Cerebellar cortex (tissue), 1 donor: ENCODE data around the gene FAM107B.

Experiments used
- DNase-seq: peaks from one replicate; pipeline ENCODE4 v3.0.0-alpha.2; 2015; ENCODE audit warnings: low spot score

The FAM107B gene

DNA sequence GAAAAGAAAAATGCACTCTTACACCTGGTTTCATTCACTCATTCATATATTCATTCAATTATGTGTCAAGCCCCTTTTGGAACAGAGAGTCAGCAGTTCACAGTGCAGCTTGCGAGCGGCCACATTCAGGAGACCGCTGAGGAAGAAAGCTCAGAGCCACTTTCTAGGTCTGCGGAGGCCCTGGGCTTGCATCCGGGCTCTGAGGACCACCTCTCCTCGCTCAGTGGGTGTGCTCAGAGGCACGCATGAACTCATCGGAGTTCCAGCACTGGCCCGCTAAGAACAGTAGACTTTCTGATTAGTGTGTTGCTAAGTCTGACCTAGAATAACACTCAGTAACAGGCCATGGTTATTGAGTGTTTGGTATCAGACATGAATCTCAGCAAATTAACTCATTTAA, 1.8 kb upstream of the FAM107B start:
- no peak for DNase-seq

DNA sequence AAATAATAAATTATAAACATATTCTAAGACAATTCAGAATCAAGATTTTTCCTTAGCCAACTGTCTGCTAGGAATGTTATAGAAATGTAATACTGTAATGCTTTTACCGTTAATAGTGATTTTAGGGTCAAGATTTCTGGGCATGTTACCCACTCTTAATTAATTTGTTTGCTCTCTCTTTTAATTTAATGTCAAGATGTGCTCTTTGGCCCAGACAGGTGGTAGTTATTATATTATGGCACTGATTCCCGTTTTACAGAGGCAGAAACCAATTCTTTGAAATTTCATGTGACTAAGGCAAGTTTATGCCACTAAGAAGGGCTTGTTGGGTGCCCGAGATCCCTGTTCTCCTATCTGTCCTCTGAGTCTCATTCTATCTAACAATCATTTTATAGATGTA, 959 bp upstream of the FAM107B start:
- DNase-seq = no peak

GRCh38 chr10:14774214-14774580, 500 bp downstream of the FAM107B start:
- no peak for DNase-seq

DNA sequence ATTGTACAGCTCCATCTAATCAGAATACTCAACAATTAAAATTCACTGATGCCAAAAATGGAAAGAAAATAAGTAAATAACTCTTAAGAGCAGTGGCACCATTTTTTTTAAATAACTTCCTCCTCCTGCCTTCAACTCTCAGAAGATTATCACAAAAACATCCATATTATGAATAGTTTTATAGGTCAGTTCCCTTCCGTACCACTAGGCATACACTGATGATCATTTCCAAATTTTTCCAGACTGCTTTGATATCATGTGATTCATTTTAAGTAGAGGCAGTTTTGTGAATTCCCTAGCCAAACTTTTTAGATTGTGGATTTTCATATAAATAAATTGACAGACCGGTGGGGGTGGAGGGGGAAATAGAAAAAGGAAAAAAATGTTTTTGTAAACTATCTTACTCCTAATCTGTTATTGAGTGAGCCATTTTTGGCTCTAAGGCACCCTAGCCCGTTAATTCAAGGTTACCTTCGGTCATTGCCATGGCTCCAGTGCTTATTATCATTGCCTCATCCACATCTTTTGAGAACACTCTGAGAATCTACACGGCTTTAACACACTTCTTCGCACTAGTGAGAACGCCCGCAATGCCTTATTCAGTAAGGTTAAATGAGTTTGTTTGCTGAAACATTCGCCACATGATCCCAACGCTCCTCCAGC, 1.0 kb downstream of the FAM107B start:
- no peak for DNase-seq

GRCh38 chr10:14772399-14772798, 2.3 kb downstream of the FAM107B start:
- no peak for DNase-seq

DNA sequence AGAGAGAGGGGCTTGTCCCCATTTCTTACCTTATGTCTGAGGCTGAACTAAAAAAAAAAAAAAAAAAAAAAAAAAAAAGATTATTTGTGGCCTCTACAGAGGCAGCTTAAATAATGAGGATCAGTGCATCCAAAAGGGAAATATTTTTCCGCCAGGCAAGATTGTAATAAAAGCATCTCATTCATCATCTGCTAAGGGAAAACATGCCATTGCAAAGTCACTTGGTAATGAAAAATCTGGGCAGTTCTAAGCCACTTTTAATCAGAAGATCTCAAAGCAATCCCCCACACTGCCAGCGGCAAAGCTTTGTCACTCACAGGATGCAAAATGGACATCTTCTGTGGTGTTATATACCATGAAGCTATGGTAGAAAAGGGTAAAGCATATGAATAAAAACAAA, 3.8 kb downstream of the FAM107B start:
- DNase-seq = no peak

GRCh38 chr10:14761372-14761771, 13.3 kb downstream of the FAM107B start:
- no peak for DNase-seq

DNA sequence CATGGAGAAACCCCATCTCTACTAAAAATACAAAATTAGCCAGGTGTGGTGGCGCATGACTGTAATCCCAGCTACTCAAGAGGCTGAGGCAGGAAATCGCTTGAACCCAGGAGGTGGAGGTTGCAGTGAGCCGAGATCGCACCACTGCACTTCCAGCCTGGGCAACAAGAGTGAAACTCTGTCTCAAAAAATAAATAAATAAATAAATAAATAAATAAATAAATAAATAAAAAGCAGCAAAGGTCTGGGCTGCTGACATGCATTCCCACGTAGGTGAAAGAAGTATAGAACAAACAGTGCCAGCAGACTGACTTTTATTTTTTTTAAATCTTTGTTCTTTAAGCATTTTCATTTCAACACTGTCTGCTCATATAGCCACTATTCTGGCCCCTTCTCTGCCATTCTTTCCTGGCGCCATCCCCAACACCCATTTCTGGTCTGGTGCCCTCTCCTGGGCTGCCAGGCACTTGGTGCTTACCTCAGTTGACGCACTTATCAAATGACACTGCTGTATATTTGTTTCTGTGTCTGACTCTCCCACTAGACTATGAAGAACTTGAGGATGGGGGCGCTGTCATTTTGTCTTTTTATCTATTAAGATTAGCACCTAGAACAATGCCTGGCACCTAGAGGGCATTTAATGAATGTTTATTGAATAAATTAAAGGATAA, 15.6 kb downstream of the FAM107B start:
- no peak for DNase-seq

- DNase-seq = no peak
Observed at GRCh38 chr10:14758451-14758850, 16.2 kb downstream of the FAM107B start.

- DNase-seq = no peak
Observed at GRCh38 chr10:14757986-14758385, 16.7 kb downstream of the FAM107B start.

GRCh38 chr10:14757394-14757793, 17.3 kb downstream of the FAM107B start:
- DNase-seq = no peak

GRCh38 chr10:14753441-14753840, 21.3 kb downstream of the FAM107B start:
- no peak for DNase-seq

- DNase-seq = peak; percentile 95
Observed at GRCh38 chr10:14751921-14752320, 22.8 kb downstream of the FAM107B start.

GRCh38 chr10:14751014-14751896, 23.4 kb downstream of the FAM107B start:
- peak; percentile 39 for DNase-seq

- DNase-seq = peak; percentile 83
Observed at GRCh38 chr10:14749070-14749809, 25.5 kb downstream of the FAM107B start.

DNA sequence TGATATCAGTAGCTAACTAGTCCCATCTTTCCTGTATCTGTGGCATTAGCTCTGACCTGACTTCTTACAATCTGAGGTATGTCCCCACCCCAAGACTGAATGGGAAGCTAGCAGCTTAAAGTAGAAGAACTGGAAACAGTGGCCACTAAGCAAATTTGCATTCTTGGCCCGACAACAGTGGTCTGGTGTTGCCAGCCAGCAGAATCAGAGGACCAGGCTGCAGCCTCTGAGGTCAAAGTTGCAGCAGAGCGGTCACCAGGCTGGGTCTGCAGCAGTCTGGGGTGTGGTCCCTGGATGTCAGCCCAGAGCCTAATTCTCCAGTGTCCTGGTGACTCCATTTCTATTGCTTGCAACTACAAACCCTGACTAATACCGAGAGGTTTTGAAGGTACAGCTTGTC, 26.3 kb downstream of the FAM107B start:
- no peak for DNase-seq

DNA sequence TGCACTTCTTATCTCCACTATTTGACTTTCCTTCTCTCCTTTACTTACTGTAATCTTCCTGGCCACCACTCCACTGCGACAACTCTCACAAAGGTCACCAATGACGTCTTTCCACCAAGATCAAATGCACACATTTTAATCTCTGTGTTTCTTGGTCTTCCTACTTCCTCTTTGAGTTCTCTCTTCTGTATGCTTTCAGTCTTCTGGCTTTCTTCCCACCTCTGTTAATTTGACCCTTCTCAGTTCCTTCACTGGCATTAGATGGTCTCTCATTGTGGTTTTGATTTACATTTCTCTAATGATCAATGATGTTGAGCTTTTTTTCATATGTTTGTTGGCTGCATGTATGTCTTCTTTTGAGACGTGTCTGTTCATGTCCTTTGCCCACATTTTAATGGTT, 31.9 kb downstream of the FAM107B start:
- no peak for DNase-seq

GRCh38 chr10:14742382-14742781, 32.3 kb downstream of the FAM107B start:
- no peak for DNase-seq

- DNase-seq = no peak
Observed at GRCh38 chr10:14740684-14741247, 33.9 kb downstream of the FAM107B start.

- DNase-seq = peak; percentile 13
Observed at GRCh38 chr10:14737808-14738545, 36.7 kb downstream of the FAM107B start.

- peak; percentile 74 for DNase-seq
Observed at GRCh38 chr10:14736600-14737081, 38.1 kb downstream of the FAM107B start.
